AG20443 (cell line): ENCODE results near the gene IFI44.

ENCODE experiments used
- DNase-seq: peaks from one replicate; pipeline ENCODE4 v3.0.0; 2012; ENCODE audit warnings: low spot score, mixed read lengths

Gene IFI44

DNA sequence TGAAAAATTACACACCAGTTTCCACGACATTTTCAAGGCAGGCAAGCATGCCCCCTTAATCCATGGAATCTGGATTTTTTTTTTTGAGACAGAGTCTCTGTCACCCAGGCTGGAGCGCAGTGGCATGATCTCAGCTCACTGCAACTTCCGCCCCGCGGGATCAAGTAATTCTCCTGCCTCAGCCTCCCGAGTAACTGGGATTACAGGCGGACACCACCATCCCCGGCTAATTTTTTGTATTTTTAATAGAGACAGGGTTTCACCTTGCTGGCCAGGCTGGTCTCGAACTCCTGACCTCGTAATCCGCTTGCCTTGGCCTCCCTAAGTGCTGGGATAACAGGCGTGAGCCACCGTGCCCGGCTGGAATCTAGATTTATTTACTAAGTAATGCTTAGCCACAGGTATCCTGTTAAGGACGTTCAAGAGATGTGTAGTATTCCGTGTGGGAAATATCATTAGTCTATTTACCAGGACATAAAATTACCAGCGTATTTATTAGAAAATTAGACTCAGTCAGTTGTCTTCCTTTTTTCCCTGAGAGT, 2.5 kb downstream of the IFI44 start:
- no peak for DNase-seq

DNA sequence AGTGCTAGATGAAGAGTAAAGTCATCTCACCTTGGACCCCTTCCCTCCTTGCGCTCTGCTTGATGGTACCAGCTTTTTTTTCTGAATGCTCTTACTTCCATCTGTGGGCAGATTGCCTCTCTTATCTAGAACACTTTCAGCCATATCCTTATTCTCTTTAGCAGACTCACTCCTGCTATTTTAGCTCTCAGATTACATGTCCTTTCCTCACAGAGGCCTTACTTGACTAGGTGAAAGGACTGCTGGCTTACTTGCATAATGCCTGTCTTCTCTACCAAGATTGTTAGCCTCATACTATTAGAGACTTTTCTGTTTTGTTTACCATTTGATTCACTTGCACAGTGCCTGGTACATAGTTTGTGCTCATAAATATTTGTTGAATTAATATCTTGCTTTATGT, 9.3 kb downstream of the IFI44 start:
- no peak for DNase-seq

- no peak for DNase-seq
These were observed 14.3 kb downstream of the IFI44 start for GRCh38 chr1:78663923-78664322.

GRCh38 chr1:78664763-78665162, 15.1 kb downstream of the IFI44 start:
- DNase-seq: no peak

- no peak for DNase-seq
These were observed 16.2 kb downstream of the IFI44 start for GRCh38 chr1:78665809-78666208.

GRCh38 chr1:78667939-78668338, 18.3 kb downstream of the IFI44 start:
- no peak for DNase-seq

GRCh38 chr1:78668427-78668826, 18.8 kb downstream of the IFI44 start:
- DNase-seq: no peak

GRCh38 chr1:78672428-78672827, 22.8 kb downstream of the IFI44 start:
- no peak for DNase-seq

GRCh38 chr1:78673120-78673519, 23.5 kb downstream of the IFI44 start:
- DNase-seq: no peak

DNA sequence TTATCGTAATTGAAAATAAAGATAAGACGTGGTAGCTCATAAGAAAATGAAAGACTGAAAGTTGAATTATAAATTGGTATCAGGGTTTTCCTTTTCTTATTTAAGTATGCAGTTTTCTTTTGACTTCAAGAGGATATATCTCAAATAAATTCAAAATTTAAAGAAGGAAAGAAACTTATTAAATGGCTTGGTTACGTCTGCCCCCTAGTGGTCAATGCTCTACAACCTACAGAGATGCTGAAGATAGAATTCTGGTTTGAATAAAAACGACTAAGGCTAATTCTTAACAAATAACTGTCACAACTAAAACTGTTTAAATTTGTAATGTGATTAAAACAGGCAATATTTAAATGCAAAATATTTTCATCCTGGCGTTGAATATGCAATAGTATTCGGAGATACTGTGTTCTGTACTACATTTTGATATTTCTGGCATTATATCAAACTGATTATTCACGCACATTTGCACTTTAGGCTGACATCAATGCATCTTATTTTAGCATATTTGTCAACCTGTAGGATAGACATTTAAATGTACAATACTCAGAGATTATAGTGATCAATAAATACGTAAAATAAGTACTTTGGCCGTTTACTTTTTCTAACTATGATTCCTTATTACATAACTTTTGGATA, 26.8 kb downstream of the IFI44 start:
- peak; percentile 60 for DNase-seq

DNA sequence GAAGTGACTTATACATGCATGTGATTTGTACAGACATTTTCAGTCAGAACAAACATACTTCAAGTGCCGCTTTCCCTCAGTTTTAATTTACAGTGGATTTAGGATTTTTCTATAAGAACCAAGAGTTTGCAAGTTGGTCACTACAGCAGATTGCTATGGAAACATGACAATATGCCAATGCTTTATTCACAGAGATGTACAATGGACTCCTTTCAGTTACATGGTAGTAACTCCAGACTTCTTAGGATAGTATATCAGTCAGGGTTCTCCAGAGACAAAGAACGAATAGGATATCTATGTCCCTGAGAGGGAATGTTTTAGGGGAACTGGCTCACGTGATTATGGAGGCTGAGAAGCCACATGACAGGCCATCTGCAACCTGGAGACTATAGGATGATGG, 27.4 kb downstream of the IFI44 start:
- DNase-seq: no peak

DNA sequence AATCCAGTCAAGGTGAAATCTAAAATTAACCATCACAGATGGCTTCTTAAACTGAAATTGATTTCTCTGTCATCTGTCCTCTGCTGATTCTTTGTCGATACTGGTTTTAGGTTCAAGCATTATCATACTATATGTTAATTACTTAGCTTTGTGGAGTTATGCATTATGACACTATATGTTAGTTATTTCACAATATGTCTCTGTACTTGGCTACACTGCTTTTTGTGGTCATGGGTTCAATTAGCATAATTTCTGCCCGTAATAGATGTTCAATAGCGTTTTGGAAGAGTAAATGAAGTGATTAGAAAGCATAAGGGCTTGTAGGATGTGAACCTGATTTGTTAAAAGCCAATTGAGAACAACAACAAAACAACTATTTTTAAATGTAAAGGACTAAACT, 28.2 kb downstream of the IFI44 start:
- DNase-seq: no peak

DNA sequence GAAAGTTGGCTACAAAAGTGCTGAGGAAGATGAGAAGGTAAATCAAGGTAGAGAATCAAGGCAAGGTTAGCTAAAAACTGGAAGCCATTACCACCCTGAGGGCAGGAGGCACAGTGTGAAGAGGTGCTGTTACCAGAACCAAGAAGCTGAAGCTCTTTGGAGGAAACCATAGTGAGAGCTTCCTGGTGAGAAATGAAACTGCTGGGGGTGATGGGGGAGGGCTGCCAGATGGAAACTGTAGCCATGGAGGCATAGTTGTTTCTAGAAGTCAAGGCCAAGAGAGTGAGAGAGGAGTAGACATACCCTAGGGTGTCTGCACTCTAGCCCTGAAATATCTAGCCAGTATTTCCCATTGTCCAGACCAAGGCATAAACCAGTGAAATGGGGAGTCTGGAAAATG, 28.7 kb downstream of the IFI44 start:
- no peak for DNase-seq

GRCh38 chr1:78681265-78681664, 31.6 kb downstream of the IFI44 start:
- no peak for DNase-seq

- DNase-seq: no peak
These were observed 32.9 kb downstream of the IFI44 start for GRCh38 chr1:78682496-78682895.

- DNase-seq: no peak
These were observed 33.4 kb downstream of the IFI44 start for GRCh38 chr1:78683079-78683478.

GRCh38 chr1:78687315-78687714, 37.7 kb downstream of the IFI44 start:
- no peak for DNase-seq

- no peak for DNase-seq
These were observed 38.3 kb downstream of the IFI44 start for GRCh38 chr1:78687914-78688313.

DNA sequence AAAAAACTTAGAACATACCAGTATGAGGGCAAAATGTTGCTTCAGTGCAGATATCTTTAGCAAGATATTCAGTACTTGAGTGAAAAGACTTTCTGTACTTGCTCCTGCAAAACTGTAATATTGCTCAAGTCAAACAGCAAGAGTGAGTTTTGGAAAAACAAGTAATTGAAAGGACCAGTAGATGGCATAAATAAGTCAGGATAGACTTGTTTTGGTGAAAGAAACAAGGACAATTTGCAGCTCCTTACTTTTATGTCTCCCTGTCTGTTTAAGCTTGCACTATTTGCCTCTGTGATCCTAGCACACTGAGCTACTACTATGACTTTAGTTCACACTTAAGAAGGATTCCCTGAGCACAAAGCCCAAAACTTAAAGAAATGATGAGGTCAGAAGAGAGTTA, 39.1 kb downstream of the IFI44 start:
- DNase-seq: peak; percentile 62

DNA sequence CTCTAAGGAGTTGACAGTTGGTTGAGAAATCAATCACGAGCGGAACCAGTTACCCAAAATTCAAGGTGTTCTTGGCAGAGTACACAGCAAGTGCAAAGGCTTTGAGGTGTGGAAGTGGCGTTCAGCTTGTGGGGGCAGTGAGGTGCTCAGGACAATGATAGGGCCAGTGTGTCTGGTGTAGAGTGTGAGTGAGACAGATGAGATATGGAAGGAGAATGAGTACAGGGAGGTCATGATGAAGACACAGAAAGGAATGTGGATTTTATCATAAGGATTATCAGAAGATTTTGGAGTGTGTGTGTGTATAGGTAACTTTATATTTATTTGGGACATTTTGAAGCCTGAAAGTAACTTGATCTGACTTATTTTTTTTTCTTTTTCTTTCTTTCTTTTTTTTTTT, 40.9 kb downstream of the IFI44 start:
- no peak for DNase-seq

- peak; percentile 30 for DNase-seq
These were observed 42.5 kb downstream of the IFI44 start for GRCh38 chr1:78691995-78692747.

DNA sequence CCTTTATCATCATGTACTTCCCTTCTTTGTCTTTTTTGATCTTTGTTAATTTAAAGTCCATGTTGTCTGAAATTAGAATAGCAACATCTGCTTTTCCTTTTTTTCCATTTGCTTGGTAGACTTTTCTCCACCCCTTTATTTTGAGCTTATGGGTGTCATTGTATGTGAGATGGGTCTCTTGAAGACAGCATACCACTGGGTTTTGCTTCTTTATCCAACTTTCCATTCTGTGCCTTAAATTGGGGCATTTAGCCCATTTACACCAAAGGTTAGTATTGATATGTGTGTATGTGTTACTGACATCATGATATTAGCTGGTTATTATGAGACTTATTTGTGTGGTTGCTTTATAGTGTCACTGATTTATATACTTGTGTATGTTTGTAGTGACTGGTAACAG, 50.2 kb downstream of the IFI44 start:
- no peak for DNase-seq

DNA sequence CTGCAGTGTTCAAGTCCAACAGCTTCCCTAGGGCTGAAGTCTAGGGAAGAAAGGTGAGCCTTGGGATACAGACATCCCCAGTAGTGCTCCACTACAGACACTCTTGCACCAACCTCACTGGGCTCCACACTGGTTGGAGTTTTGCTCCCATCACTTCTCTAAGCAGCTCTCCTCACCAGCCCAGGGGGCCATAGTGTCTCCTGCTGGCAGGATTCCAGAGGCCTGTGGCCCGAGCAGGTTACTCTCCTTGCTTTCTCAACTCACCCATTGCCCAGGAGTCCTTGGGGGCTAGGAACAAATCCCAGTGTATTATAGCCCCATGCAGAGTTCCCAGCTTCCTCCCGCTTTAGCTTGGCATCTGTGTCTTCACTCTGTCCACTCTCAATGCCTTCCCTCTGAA, 52.8 kb downstream of the IFI44 start:
- DNase-seq: no peak

DNA sequence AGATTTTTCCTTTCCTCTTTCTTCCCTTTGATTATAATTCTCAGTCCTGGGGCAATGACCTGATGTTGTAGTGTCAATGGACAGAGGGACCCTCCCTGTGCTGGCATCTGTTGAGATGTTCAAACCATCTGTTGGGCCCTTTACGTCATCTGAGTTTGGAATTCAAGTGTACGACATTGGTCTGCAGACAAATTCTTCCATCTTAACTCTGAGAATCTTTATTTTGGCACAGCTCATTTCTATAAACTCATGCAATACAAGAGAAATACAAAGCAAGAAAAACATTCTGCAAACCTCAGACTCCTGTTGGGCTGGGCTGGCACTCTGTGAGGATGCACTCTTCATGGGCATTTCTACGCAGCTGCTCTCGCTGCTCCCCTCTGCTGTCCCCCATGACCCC, 54.2 kb downstream of the IFI44 start:
- DNase-seq: no peak
